Measurements from ENCODE around the gene MEGF11. TPM values are rescaled to one million over a fixed set of nuclear protein-coding genes. Genes with fewer than 3 reads are reported as not detected.

Gene MEGF11
- total RNA-seq, 4 donors from 2014 or later: not detected

GRCh38 chr15:66124651-66125050, 128.9 kb downstream of the MEGF11 start:
- Histone ChIP-seq H3K36me3 (no peaks in the 10 kb centered on the region), H3K9me3 (no peaks in the 10 kb centered on the region), H3K27me3 (peaks cover 0 to 66% (median 0%) of the 10 kb centered on the region in 4 donors), H3K4me1 (no peaks in the 10 kb centered on the region), H3K27ac (no peak overlapping the region), H3K4me3 (no peak overlapping the region)
- 83 to 85% methylated on average over 1 to 2 of the region's 2 CpGs for WGBS, 2 donors
- DNase-seq: no peak
- TF ChIP-seq POLR2A (IDR thresholded peaks at IDR 0.05) (no peak), CTCF (IDR thresholded peaks at IDR 0.05) (no peak)
- intact Hi-C loops (cut with DNase I): no loop called here

- H3K36me3 ChIP-seq: no peaks in the 10 kb centered on the region
- no peaks in the 10 kb centered on the region for H3K4me1 ChIP-seq
- DNase-seq: no peak
- no peak overlapping the region for H3K27ac ChIP-seq
- TF ChIP-seq CTCF (IDR thresholded peaks at IDR 0.05): no peak
- TF ChIP-seq POLR2A (IDR thresholded peaks at IDR 0.05): no peak
- H3K4me3 ChIP-seq: no peak overlapping the region
- intact Hi-C loops (cut with DNase I): no loop called here
- WGBS, 2 donors: 82 to 91% methylated on average over 6 of the region's 8 CpGs
- H3K27me3 ChIP-seq: peaks cover 0 to 58% (median 0%) of the 10 kb centered on the region in 4 donors
- H3K9me3 ChIP-seq: no peaks in the 10 kb centered on the region
Observed at GRCh38 chr15:66123799-66124198, 129.8 kb downstream of the MEGF11 start.

- Histone ChIP-seq H3K36me3 (no peaks in the 10 kb centered on the region), H3K4me3 (no peak overlapping the region), H3K27ac (no peak overlapping the region), H3K27me3 (peaks cover 0 to 31% (median 0%) of the 10 kb centered on the region in 4 donors), H3K9me3 (no peaks in the 10 kb centered on the region), H3K4me1 (no peaks in the 10 kb centered on the region)
- intact Hi-C loops (cut with DNase I): no loop called here
- WGBS, 2 donors: 45 to 47% methylated on average over 2 of the region's 5 CpGs
- TF ChIP-seq POLR2A (IDR thresholded peaks at IDR 0.05): no peak
- TF ChIP-seq CTCF (IDR thresholded peaks at IDR 0.05): no peak
- no peak for DNase-seq
Observed at GRCh38 chr15:66120422-66120821, 133.1 kb downstream of the MEGF11 start.

GRCh38 chr15:66117841-66118240, 135.7 kb downstream of the MEGF11 start:
- WGBS, 2 donors: 72 to 83% methylated on average over 4 of the region's 4 CpGs

More at GRCh38 chr15:66117841-66118240, 135.7 kb downstream of the MEGF11 start:
- Histone ChIP-seq H3K4me3 (no peak overlapping the region), H3K36me3 (no peaks in the 10 kb centered on the region), H3K27me3 (peaks cover 0 to 15% (median 0%) of the 10 kb centered on the region in 4 donors), H3K4me1 (peaks cover 0 to 20% (median 0%) of the 10 kb centered on the region in 3 donors), H3K9me3 (no peaks in the 10 kb centered on the region), H3K27ac (no peak overlapping the region)
- TF ChIP-seq CTCF (IDR thresholded peaks at IDR 0.05): no peak
- no peak for TF ChIP-seq POLR2A (IDR thresholded peaks at IDR 0.05)
- no peak for DNase-seq
- intact Hi-C loops (cut with DNase I): no loop called here
